MG63 (cell line): ENCODE measurements around the gene MNT. TPM values are rescaled to one million over a fixed set of nuclear protein-coding genes. Genes with fewer than 3 reads are reported as not detected.

Source experiments
- DNase-seq: peaks from one replicate; pipeline ENCODE4 v3.0.0-alpha.2; 2020
- H3K27me3 ChIP-seq: fragments of 250-450 bp; sonication (Bioruptor Pico); 2 replicates; pipeline ENCODE4 v1.5.1; 2020; ENCODE audit warnings: mild to moderate bottlenecking, moderate library complexity
- H3K36me3 ChIP-seq: fragments of 250-450 bp; sonication (Bioruptor Pico); 2 replicates; pipeline ENCODE4 v1.5.1; 2020; ENCODE audit warnings: mild to moderate bottlenecking, moderate library complexity
- H3K4me3 ChIP-seq: fragments of 250-450 bp; sonication (Bioruptor Pico); 2 replicates; pipeline ENCODE4 v1.5.1; 2020; ENCODE audit warnings: mild to moderate bottlenecking, moderate library complexity
- H3K9me3 ChIP-seq: fragments of 250-450 bp; sonication (Bioruptor Pico); 2 replicates; pipeline ENCODE4 v1.5.1; 2020; ENCODE audit warnings: mild to moderate bottlenecking, moderate library complexity
- total RNA-seq: library from RNA; depleted of rRNA; stranded (reverse); fragments of >200 nt; shearing (Covaris generic); gene quantifications from 2 replicates; pipeline ENCODE4 v1.2.3, GENCODE V29; 2014; ENCODE audit warnings: low replicate concordance; rRNA removed

Gene MNT
- total RNA-seq, 1 experiment from 2014 or later = 1.4 TPM

GRCh38 chr17:2336215-2336851 lies 64.5 kb downstream of the MNT start, which contains the start of gene TSR1:
Gene TSR1 (minus strand): TSS chr17:2336457. CDS start chr17:2336427, 30 bp downstream.
- Histone ChIP-seq H3K27me3 (no peaks in the 10 kb centered on the region), H3K4me3 (peak within 1 kb of the TSS; percentile 90), H3K9me3 (no peaks in the 10 kb centered on the region), H3K36me3 (peaks cover 44% of the 10 kb centered on the region)
- DNase-seq = peak; percentile 90

GRCh38 chr17:2335726-2336214 lies 65.1 kb downstream of the MNT start:
- no peak for DNase-seq
- peaks cover 50% of the 10 kb centered on the region for H3K36me3 ChIP-seq
- no peaks in the 10 kb centered on the region for H3K9me3 ChIP-seq
- no peaks in the 10 kb centered on the region for H3K27me3 ChIP-seq
- H3K4me3 ChIP-seq = peak overlapping the region; percentile 90

Other genes with a start within 250 kb of the MNT start
- gene SMG6, start 97.3 kb downstream of the MNT start, total RNA-seq = 15.3 and 24.9 TPM in 2 replicates
- 26.5 and 34.3 TPM in 2 replicates for gene SRR, start 97.1 kb downstream of the MNT start, total RNA-seq
- gene TSR1, start 64.6 kb downstream of the MNT start, total RNA-seq = 26.6 and 30.9 TPM in 2 replicates
- gene SGSM2, start 63.6 kb downstream of the MNT start, total RNA-seq = 7.8 and 9.6 TPM in 2 replicates
- gene METTL16, start 110.8 kb upstream of the MNT start, total RNA-seq = 21.3 and 47.7 TPM in 2 replicates
- gene PAFAH1B1, start 192.6 kb upstream of the MNT start, total RNA-seq = 66.4 and 179 TPM in 2 replicates